Astrocyte of the spinal cord (primary cell): ENCODE measurements around the gene UBE3D.
"Not testable (repeated sequence)": the region's sequence is repeated elsewhere in the genome, so short reads cannot be mapped to it uniquely, and the experiment has no call there.

Experiments
- DNase-seq: peaks from one replicate; pipeline ENCODE4 v3.0.0; 2011; ENCODE audit warnings: low read depth, low spot score
- H3K4me3 ChIP-seq: 2 replicates; pipeline ENCODE4 v1.5.1; 2011; ENCODE audit warnings: low read depth, mild to moderate bottlenecking, low read length, moderate library complexity
- CTCF ChIP-seq: IDR thresholded peaks from 2 replicates; pipeline ENCODE4 v1.5.1; 2012; ENCODE audit warnings: low read depth, mild to moderate bottlenecking, low read length, inconsistent platforms
- in situ Hi-C: cut with HindIII; loops from 2 replicates; pipeline ENCODE4 v1.10.0; 2017; ENCODE audit warnings: low sequenced_read_pairs

Gene UBE3D

GRCh38 chr6:83044091-83044768 lies 21.4 kb downstream of the UBE3D start:
- TF ChIP-seq CTCF: no peak
- in situ Hi-C loops: no loop called here
- H3K4me3 ChIP-seq: no peak overlapping the region
- no peak for DNase-seq

DNA sequence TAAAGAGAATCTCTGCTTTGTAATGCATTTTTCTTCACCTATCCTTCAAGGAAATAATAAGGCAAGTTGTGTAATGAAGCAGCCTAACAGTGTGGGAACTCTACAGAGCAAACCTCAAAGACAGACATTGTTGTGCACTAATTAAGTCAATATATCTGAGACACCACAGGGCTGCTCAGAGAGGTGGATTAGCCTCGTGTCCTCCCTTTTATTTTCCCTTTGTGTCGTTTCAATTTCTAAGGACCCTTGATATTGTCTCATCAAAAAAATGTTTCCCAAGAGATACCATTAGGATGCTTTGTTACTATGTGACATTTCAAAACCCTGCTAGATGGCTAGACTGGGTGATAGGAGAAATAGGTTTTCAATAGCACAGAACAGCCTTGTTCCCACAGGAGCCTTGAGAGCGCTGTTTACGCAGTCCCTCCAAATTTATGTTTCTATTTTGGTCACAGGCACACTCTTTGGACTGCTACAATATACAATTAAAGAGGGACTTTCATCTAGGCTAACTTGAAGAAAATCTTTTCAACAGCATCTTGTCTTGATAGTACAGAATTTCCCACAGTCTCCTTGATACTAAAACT lies 23.1 kb downstream of the UBE3D start:
- TF ChIP-seq CTCF: no peak
- H3K4me3 ChIP-seq: no peak overlapping the region
- in situ Hi-C loops: no loop called here
- no peak for DNase-seq

GRCh38 chr6:83038246-83038645 lies 27.4 kb downstream of the UBE3D start:
- in situ Hi-C loops: no loop called here
- no peak for TF ChIP-seq CTCF
- H3K4me3 ChIP-seq: no peak overlapping the region
- DNase-seq: no peak

DNA sequence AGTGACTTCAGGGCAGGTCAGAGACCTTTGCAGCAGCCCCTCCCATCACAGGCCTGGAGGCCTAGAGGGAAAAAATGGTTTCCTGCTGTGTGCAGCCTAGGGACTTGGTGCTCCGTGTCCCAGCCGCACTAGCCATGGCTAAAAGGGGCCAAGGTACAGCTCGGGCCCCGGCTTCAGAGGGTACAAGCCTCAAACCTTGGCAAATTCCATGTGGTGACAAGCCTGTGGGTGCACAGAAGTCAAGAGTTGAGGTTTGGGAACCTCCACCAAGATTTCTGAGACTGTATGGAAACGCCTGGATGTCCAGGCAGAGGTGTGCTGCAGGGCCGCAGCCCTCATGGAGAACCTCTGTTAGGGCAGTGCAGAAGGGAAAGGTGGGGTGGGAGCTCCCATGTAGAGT lies 34.0 kb downstream of the UBE3D start:
- H3K4me3 ChIP-seq: no peak overlapping the region
- no peak for TF ChIP-seq CTCF
- no peak for DNase-seq
- in situ Hi-C loops: no loop called here

DNA sequence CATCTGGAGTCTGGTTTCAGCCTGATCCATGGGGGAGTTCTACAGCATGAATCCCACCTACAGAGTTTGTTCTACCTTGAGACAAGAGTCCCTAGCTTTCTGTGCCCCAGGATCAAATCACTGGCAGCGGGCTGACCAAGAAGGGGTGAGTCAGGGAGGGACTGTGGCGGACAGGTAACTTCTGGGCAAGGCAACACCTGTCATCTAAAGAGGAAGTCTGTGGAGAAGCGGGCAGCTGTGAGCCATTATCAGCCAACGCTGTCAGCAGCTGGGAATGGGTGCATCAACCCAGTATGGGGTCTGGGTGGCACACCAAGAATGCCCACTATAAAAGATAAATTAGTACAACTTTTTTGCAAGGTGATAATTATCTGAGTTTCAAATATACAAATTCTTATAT lies 45.9 kb downstream of the UBE3D start:
- H3K4me3 ChIP-seq: no peak overlapping the region
- TF ChIP-seq CTCF: no peak
- in situ Hi-C loops: no loop called here
- no peak for DNase-seq

DNA sequence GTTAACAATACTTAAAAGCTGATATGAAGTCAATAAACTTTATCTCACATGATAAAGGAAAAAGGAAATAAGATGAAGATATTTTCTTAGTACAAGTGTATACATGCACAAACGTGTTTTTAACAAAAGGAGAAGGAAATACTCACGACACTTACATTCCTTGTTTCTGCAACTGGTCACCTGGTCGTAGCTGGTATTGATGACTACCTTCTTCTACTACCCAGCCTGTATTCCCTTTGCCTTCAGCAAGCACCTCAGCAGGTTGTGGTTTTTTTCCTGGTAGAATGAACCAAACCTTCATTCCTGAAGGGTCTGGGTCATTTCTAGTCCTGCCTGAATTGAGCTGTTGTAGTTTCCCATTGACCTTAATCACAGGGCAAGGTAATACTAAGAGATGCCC lies 54.5 kb downstream of the UBE3D start:
- in situ Hi-C loops, DNase-seq, H3K4me3 ChIP-seq: not testable (repeated sequence)

- H3K4me3 ChIP-seq: no peak overlapping the region
- DNase-seq: no peak
- in situ Hi-C loops: no loop called here
- TF ChIP-seq CTCF: no peak
Observed at GRCh38 chr6:83008626-83009025, 57.0 kb downstream of the UBE3D start.
